Prostate gland (tissue), 2 donors: Measurements from ENCODE around the gene SLC7A6OS.

Experiments
- CTCF ChIP-seq, 4 experiments: fragments of 200-600 bp in 2 of 4; fragments of 450-650 bp in 2 of 4; sonication (generic) in 2 of 4; IDR thresholded peaks; 1 replicate in 3 of 4; 2 replicates in 1 of 4; pipeline ENCODE4 v1.5.1; 2016 to 2019; ENCODE audit warnings: antibody characterized with exemption in 4 of 4, mild to moderate bottlenecking in 2 of 4, moderate library complexity in 2 of 4
- POLR2A ChIP-seq: fragments of 450-650 bp; IDR thresholded peaks from one replicate; pipeline ENCODE4 v1.6.1; 2016; ENCODE audit warnings: antibody characterized with exemption, mild to moderate bottlenecking

- TF ChIP-seq CTCF (IDR thresholded peaks at IDR 0.05) (no peak), POLR2A (no peak)
Observed at GRCh38 chr16:68342620-68343019, 31.9 kb upstream of the SLC7A6OS start.
